ENCODE data around the gene KREMEN1.
A peak's percentile ranks its signal among the peaks of the same experiment; 100 is the strongest.

Gene KREMEN1

GRCh38 chr22:29216011-29216872 lies 143.4 kb downstream of the KREMEN1 start:
- no peak for DNase-seq (ENCODE audit: low read depth)
- TF ChIP-seq POLR2A (IDR thresholded peaks at IDR 0.05; ENCODE audit: extremely low read depth, insufficient read length) (no peak), MYC (IDR thresholded peaks at IDR 0.05; ENCODE audit: low read depth, low read length) (no peak)
- no peak overlapping the region for H3K4me3 ChIP-seq (ENCODE audit: low read depth, low read length)

DNA sequence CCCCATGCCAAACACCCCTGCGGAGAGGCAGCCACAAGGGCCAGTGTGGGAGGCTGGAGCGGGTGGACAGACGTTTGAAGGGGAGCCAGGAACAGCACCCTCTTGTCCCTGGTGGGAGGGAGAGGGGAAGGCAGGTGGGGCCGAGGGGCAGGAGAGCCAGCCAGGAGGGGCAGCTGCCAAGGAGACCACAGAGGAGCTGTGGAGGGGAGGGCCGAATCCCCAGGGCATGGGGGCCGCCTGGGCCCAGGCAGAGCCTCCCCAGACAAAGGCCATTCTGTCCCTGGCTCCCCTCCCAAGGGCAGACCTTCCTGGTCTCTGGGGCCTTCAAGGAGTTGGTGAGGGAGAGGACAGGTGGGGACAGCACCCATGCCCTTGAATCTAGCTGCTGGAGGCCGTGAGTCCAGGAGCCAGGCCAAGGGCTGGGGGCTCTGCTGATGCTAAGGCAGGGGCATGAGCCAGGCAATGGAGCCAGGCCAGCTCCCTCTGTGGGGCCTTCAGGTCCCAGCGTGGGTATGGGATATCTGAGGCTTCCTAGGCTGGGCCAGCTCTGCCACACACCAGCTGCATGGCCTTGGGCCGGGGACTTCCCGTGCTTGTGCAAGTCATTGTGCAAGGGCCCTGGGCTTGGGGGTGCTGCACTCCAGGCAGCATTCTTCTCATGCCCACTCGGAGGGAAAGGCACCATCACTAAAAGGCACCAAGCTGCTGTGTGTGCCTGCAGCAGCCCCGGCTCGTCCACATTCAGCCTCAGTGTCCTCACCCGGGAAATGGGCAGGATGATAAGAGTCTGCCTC lies 144.2 kb downstream of the KREMEN1 start:
- TF ChIP-seq MAX (IDR thresholded peaks at IDR 0.05; ENCODE audit: low read depth, low read length): peak; percentile 41; the same call in 1 of the 2 replicates
- no peak for TF ChIP-seq CTCF (IDR thresholded peaks at IDR 0.05; ENCODE audit: low read depth, low read length)
- no peak for TF ChIP-seq POLR2A (IDR thresholded peaks at IDR 0.05; ENCODE audit: extremely low read depth, insufficient read length)
- no peak for TF ChIP-seq MYC (IDR thresholded peaks at IDR 0.05; ENCODE audit: low read depth, low read length)
- DNase-seq (ENCODE audit: low read depth): peak; percentile 87
- H3K4me3 ChIP-seq (ENCODE audit: low read depth, low read length): no peak overlapping the region

Data from NB4 (cell line).